Liver (tissue), 9 donors: ENCODE results near the gene TSHZ2. TPM values are rescaled to one million over a fixed set of nuclear protein-coding genes. Genes with fewer than 3 reads are reported as not detected.
"Not testable (repeated sequence)": the region's sequence is repeated elsewhere in the genome, so short reads cannot be mapped to it uniquely, and the experiment has no call there.

Source experiments
- DNase-seq: peaks from one replicate; pipeline ENCODE4 v3.0.0-alpha.2; 2017; ENCODE audit warnings: low spot score
- H3K27ac ChIP-seq, 2 donors: one replicate each; pipeline ENCODE4 v1.7.0; 2013; ENCODE audit warnings: inconsistent platforms in 2 of 2, low read length in 2 of 2, control low read depth in 1 of 2, low read depth in 1 of 2, mild to moderate bottlenecking in 1 of 2
- H3K27me3 ChIP-seq, 4 donors: one replicate each; pipeline versions ENCODE4 v1.6.1 to v1.7.0; 2013; ENCODE audit warnings: low read length in 3 of 4, inconsistent platforms in 1 of 4, mild to moderate bottlenecking in 1 of 4, moderate library complexity in 1 of 4; ENCODE audit not compliant: control insufficient read depth in 4 of 4, insufficient read depth in 4 of 4
- H3K36me3 ChIP-seq, 4 donors: one replicate each; pipeline versions ENCODE4 v1.6.1 to v1.7.0; 2013; ENCODE audit warnings: low read length in 3 of 4, mild to moderate bottlenecking in 3 of 4, low read depth in 1 of 4, moderate library complexity in 1 of 4; ENCODE audit not compliant: control insufficient read depth in 4 of 4, insufficient read depth in 3 of 4
- H3K4me1 ChIP-seq, 4 donors: one replicate each; pipeline versions ENCODE4 v1.6.1 to v1.7.0; 2013; ENCODE audit warnings: low read length in 3 of 4, mild to moderate bottlenecking in 3 of 4, moderate library complexity in 1 of 4; ENCODE audit not compliant: control insufficient read depth in 4 of 4, insufficient read depth in 4 of 4
- H3K4me3 ChIP-seq, 3 donors: one replicate each; pipeline versions ENCODE4 v1.6.1 to v1.7.0; 2013; ENCODE audit warnings: low read length in 3 of 3, control low read depth in 1 of 3, low read depth in 1 of 3, mild to moderate bottlenecking in 1 of 3
- H3K9ac ChIP-seq, 2 donors: one replicate each; pipeline ENCODE4 v1.7.0; 2013; ENCODE audit warnings: low read length in 2 of 2, mild to moderate bottlenecking in 2 of 2, moderate library complexity in 2 of 2, control low read depth in 1 of 2, low read depth in 1 of 2
- H3K9me3 ChIP-seq, 4 donors: one replicate each; pipeline versions ENCODE4 v1.6.1 to v1.7.0; 2013; ENCODE audit warnings: low read length in 3 of 4; ENCODE audit not compliant: control insufficient read depth in 4 of 4
- FOXA2 ChIP-seq: IDR thresholded peaks from 2 replicates; pipeline ENCODE4 v1.6.1; 2016; ENCODE audit warnings: antibody characterized with exemption
- RAD21 ChIP-seq, 2 donors: IDR thresholded peaks; 2 replicates each; pipeline ENCODE4 v1.6.1; 2016; ENCODE audit warnings: antibody characterized with exemption in 2 of 2, mild to moderate bottlenecking in 2 of 2
- REST ChIP-seq: IDR thresholded peaks from 2 replicates; pipeline ENCODE4 v1.6.1; 2016; ENCODE audit warnings: antibody characterized with exemption, mild to moderate bottlenecking
- YY1 ChIP-seq: IDR thresholded peaks from 2 replicates; pipeline ENCODE4 v1.6.1; 2016; ENCODE audit warnings: antibody characterized with exemption, mild to moderate bottlenecking
- WGBS: extraction: QIAGEN DNeasy Blood & Tissue Kit; methylation state at CpG from one replicate; pipeline ENCODE4 v1.1.7; 2013; 5-methylcytosine and 5-hydroxymethylcytosine counted together
- polyA plus RNA-seq, 2 donors: library from polyadenylated mRNA; stranded (reverse) in 1 of 2; unstranded in 1 of 2; fragments of 200-250 nt in 1 of 2; fragments of >200 nt in 1 of 2; fragmentation: Nextera tagmentation in 1 of 2; extraction: Ambion mirVana in 1 of 2; gene quantifications; one replicate each; pipeline versions ENCODE4 v1.2.1 to v1.2.3, GENCODE V29; 2013 to 2015
- total RNA-seq, 2 donors: library from RNA; depleted of rRNA; stranded (reverse); fragments of >200 nt; gene quantifications; one replicate each; pipeline ENCODE4 v1.2.3, GENCODE V29; 2014
- donor health status: healthy.
- donor health status: healthy.
- donor health status: healthy.
- donor health status: healthy.
- donor health status: healthy.

TSHZ2 gene
- total and polyA plus RNA-seq, 4 donors = 2.9 to 11.3 (median 7.8) TPM

- Histone ChIP-seq H3K27ac (no peak overlapping the region), H3K27me3 (no peaks in the 10 kb centered on the region), H3K4me3 (no peak overlapping the region), H3K36me3 (peaks cover 0 to 1% (median 0%) of the 10 kb centered on the region in 4 donors), H3K4me1 (peaks cover 0 to 6% (median 0%) of the 10 kb centered on the region in 4 donors), H3K9ac (no peak overlapping the region), H3K9me3 (no peaks in the 10 kb centered on the region)
- WGBS = 86% methylated on average over 3 of the region's 3 CpGs
- no peak for TF ChIP-seq REST
- DNase-seq = no peak
Measured at GRCh38 chr20:53428588-53428987, 456.4 kb downstream of the TSHZ2 start.

- 76% methylated on average over 3 of the region's 3 CpGs for WGBS
- peaks cover 0 to 6% (median 0%) of the 10 kb centered on the region in 4 donors for H3K4me1 ChIP-seq
- H3K27ac ChIP-seq = no peak overlapping the region
- DNase-seq = no peak
- no peak overlapping the region for H3K9ac ChIP-seq
- peaks cover 0 to 1% (median 0%) of the 10 kb centered on the region in 4 donors for H3K36me3 ChIP-seq
- H3K9me3 ChIP-seq = no peaks in the 10 kb centered on the region
- no peak overlapping the region for H3K4me3 ChIP-seq
- TF ChIP-seq RAD21 (IDR thresholded peaks at IDR 0.05) = no peak
- no peak for TF ChIP-seq YY1
- no peak for TF ChIP-seq REST
- H3K27me3 ChIP-seq = no peaks in the 10 kb centered on the region
Measured at GRCh38 chr20:53428996-53429395, 456.8 kb downstream of the TSHZ2 start.

DNA sequence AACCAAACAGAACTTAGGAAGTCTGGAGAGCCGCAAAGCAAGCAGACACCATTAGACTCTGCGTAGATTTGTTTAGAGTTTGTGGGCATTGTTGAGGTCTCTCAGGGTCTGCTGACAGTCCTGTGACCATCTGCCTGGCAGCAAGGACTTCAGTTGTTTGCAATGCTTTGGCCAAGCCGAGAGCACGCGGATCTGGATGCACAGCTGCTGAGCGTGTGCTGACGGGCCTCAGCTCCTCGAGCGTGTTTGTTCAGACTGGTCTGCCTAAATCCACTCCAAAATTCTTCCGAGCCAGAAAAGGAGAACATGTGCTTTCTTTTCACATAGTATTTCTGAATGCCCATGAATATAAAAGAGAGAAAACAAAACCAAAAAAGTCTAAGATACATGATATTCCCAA is 462.5 kb downstream of the TSHZ2 start:
- Histone ChIP-seq H3K9ac (no peak overlapping the region), H3K27me3 (no peaks in the 10 kb centered on the region), H3K36me3 (peaks cover 0 to 1% (median 0%) of the 10 kb centered on the region in 4 donors), H3K9me3 (no peaks in the 10 kb centered on the region), H3K4me1 (no peaks in the 10 kb centered on the region), H3K4me3 (no peak overlapping the region), H3K27ac (no peak overlapping the region)
- WGBS = 85% methylated on average over 10 of the region's 10 CpGs
- no peak for TF ChIP-seq FOXA2
- DNase-seq = no peak

- not testable (repeated sequence) for H3K27me3 ChIP-seq, H3K36me3 ChIP-seq, H3K9me3 ChIP-seq, H3K9ac ChIP-seq, H3K4me1 ChIP-seq, H3K4me3 ChIP-seq, DNase-seq, H3K27ac ChIP-seq
- 96% methylated on average over 4 of the region's 4 CpGs for WGBS
Measured at GRCh38 chr20:53436927-53437326, 464.8 kb downstream of the TSHZ2 start.
